HL-60 (cell line): Measurements from ENCODE around the gene ATP9B.

ENCODE experiments used
- DNase-seq, 2 experiments: peaks; one replicate each; pipeline ENCODE4 v3.0.0-alpha.2; 2010 to 2020; ENCODE audit warnings: low read depth in 1 of 2, low spot score in 1 of 2
- H3K27ac ChIP-seq: fragments of 250-450 bp; sonication (Bioruptor Pico); replicated peaks from 2 replicates; pipeline ENCODE4 v1.5.1; 2020; ENCODE audit warnings: mild to moderate bottlenecking, moderate library complexity
- H3K27me3 ChIP-seq: fragments of 250-450 bp; sonication (Bioruptor Pico); 2 replicates; pipeline ENCODE4 v1.5.1; 2021; ENCODE audit warnings: mild to moderate bottlenecking, moderate library complexity; ENCODE audit not compliant: insufficient read depth, poor library complexity, severe bottlenecking
- H3K4me3 ChIP-seq: replicated peaks from 2 replicates; pipeline ENCODE4 v1.5.1; 2011; ENCODE audit warnings: mild to moderate bottlenecking, control low read depth, low read length; ENCODE audit not compliant: insufficient read depth
- CTCF ChIP-seq: IDR thresholded peaks from one replicate; pipeline ENCODE4 v1.5.1; 2011; ENCODE audit warnings: low read length, control low read depth, inconsistent platforms; ENCODE audit not compliant: insufficient read depth
- GABPA ChIP-seq: IDR thresholded peaks from 2 replicates; pipeline ENCODE4 v1.6.1; 2012; ENCODE audit warnings: low read depth
- POLR2AphosphoS5 ChIP-seq: IDR thresholded peaks from 2 replicates; pipeline ENCODE4 v1.6.1; 2012; ENCODE audit warnings: low read depth
- REST ChIP-seq: IDR thresholded peaks from 2 replicates; pipeline ENCODE4 v1.6.1; 2012; ENCODE audit warnings: low read depth; ENCODE audit not compliant: insufficient replicate concordance
- SPI1 ChIP-seq: IDR thresholded peaks from 2 replicates; pipeline ENCODE4 v1.6.1; 2012; ENCODE audit warnings: low read depth, mild to moderate bottlenecking, borderline replicate concordance

ATP9B gene

GRCh38 chr18:79401494-79402208, 332.5 kb downstream of the ATP9B start:
- TF ChIP-seq SPI1, result no peak
- TF ChIP-seq GABPA, result no peak
- TF ChIP-seq REST, result no peak
- no peak for TF ChIP-seq CTCF
- no peak for TF ChIP-seq POLR2AphosphoS5
- no peak overlapping the region for H3K4me3 ChIP-seq
- no peak overlapping the region for H3K27ac ChIP-seq
- no peaks in the 10 kb centered on the region for H3K27me3 ChIP-seq
- no peak for DNase-seq

GRCh38 chr18:79402209-79402576, 333.0 kb downstream of the ATP9B start:
- Histone ChIP-seq H3K27me3 (no peaks in the 10 kb centered on the region), H3K27ac (no peak overlapping the region), H3K4me3 (no peak overlapping the region)
- no peak for DNase-seq
- no peak for TF ChIP-seq POLR2AphosphoS5
- TF ChIP-seq GABPA, result no peak
- no peak for TF ChIP-seq SPI1
- TF ChIP-seq REST, result no peak
- no peak for TF ChIP-seq CTCF

- Histone ChIP-seq H3K27ac (peak overlapping the region; percentile 31), H3K4me3 (no peak overlapping the region), H3K27me3 (no peaks in the 10 kb centered on the region)
- TF ChIP-seq REST (no peak), POLR2AphosphoS5 (no peak), GABPA (no peak), SPI1 (no peak), CTCF (no peak)
- DNase-seq, result peak in 1 of 2 experiments; percentile 68
Measured at GRCh38 chr18:79402977-79403722, 334.0 kb downstream of the ATP9B start.
